ENCODE data around the gene NEGR1. TPM values are rescaled to one million over a fixed set of nuclear protein-coding genes. Genes with fewer than 3 reads are reported as not detected.

NEGR1 gene
- total RNA-seq, 2 experiments from 2014 or later: not detected

- Mint-ChIP-seq H3K4me3 (no peak overlapping the region), H3K27ac (no peak overlapping the region), H3K9me3 (peaks cover 2% of the 10 kb centered on the region), H3K36me3 (ENCODE audit: low read depth) (no peaks in the 10 kb centered on the region), H3K27me3 (no peaks in the 10 kb centered on the region), H3K4me1 (ENCODE audit: low read depth) (no peaks in the 10 kb centered on the region)
- intact Hi-C loops (cut with micrococcal nuclease): no loop called here
- ChIA-PET CTCF (no interaction called here), POLR2A (no interaction called here)
- no peak for TF ChIP-seq CTCF (IDR thresholded peaks at IDR 0.05)
- ATAC-seq (no peak), DNase-seq (no peak)
These were observed 660.6 kb downstream of the NEGR1 start for GRCh38 chr1:71621785-71622184.

GRCh38 chr1:71618766-71619530, 663.4 kb downstream of the NEGR1 start:
- intact Hi-C loops (cut with micrococcal nuclease): no loop called here
- H3K4me3 Mint-ChIP-seq: no peak overlapping the region
- TF ChIP-seq CTCF (IDR thresholded peaks at IDR 0.05): no peak
- ATAC-seq (no peak), DNase-seq (no peak)
- no peaks in the 10 kb centered on the region for H3K36me3 Mint-ChIP-seq (ENCODE audit: low read depth)
- H3K27me3 Mint-ChIP-seq: no peaks in the 10 kb centered on the region
- POLR2A ChIA-PET: no interaction called here
- no peak overlapping the region for H3K27ac Mint-ChIP-seq
- no peaks in the 10 kb centered on the region for H3K9me3 Mint-ChIP-seq
- no peaks in the 10 kb centered on the region for H3K4me1 Mint-ChIP-seq (ENCODE audit: low read depth)
- CTCF ChIA-PET: interaction anchor here (0.6 kb wide), 1 partner anchor 10 kb away, joined by 3 read pairs; no protein-coding TSS in a partner anchor

GRCh38 chr1:71618191-71618590, 664.1 kb downstream of the NEGR1 start:
- no peaks in the 10 kb centered on the region for H3K36me3 Mint-ChIP-seq (ENCODE audit: low read depth)
- no peaks in the 10 kb centered on the region for H3K27me3 Mint-ChIP-seq
- intact Hi-C loops (cut with micrococcal nuclease): no loop called here
- no peak overlapping the region for H3K27ac Mint-ChIP-seq
- H3K4me3 Mint-ChIP-seq: no peak overlapping the region
- DNase-seq (no peak), ATAC-seq (no peak)
- H3K4me1 Mint-ChIP-seq (ENCODE audit: low read depth): no peaks in the 10 kb centered on the region
- ChIA-PET CTCF (no interaction called here), POLR2A (no interaction called here)
- no peak for TF ChIP-seq CTCF (IDR thresholded peaks at IDR 0.05)
- no peaks in the 10 kb centered on the region for H3K9me3 Mint-ChIP-seq

GRCh38 chr1:71610476-71610875, 671.9 kb downstream of the NEGR1 start:
- Mint-ChIP-seq H3K4me1 (ENCODE audit: low read depth) (no peaks in the 10 kb centered on the region), H3K36me3 (ENCODE audit: low read depth) (no peaks in the 10 kb centered on the region), H3K4me3 (no peak overlapping the region), H3K9me3 (no peaks in the 10 kb centered on the region), H3K27me3 (no peaks in the 10 kb centered on the region), H3K27ac (no peak overlapping the region)
- ChIA-PET POLR2A (no interaction called here), CTCF (no interaction called here)
- no peak for TF ChIP-seq CTCF (IDR thresholded peaks at IDR 0.05)
- no peak for DNase-seq
- intact Hi-C loops (cut with micrococcal nuclease): no loop called here
- no peak for ATAC-seq

- DNase-seq (no peak), ATAC-seq (no peak)
- Mint-ChIP-seq H3K9me3 (peaks cover 2% of the 10 kb centered on the region), H3K27me3 (no peaks in the 10 kb centered on the region), H3K4me3 (no peak overlapping the region), H3K36me3 (ENCODE audit: low read depth) (no peaks in the 10 kb centered on the region), H3K27ac (no peak overlapping the region), H3K4me1 (ENCODE audit: low read depth) (no peaks in the 10 kb centered on the region)
- ChIA-PET POLR2A (no interaction called here), CTCF (no interaction called here)
- TF ChIP-seq CTCF (IDR thresholded peaks at IDR 0.05): no peak
- intact Hi-C loops (cut with micrococcal nuclease): no loop called here
These were observed 679.1 kb downstream of the NEGR1 start for GRCh38 chr1:71603044-71603776.
